ENCODE data around the gene CSF3R.

The CSF3R gene

GRCh38 chr1:36457691-36458090 is 25.0 kb downstream of the CSF3R start:
- no peak for DNase-seq (ENCODE audit: low read depth)

DNA sequence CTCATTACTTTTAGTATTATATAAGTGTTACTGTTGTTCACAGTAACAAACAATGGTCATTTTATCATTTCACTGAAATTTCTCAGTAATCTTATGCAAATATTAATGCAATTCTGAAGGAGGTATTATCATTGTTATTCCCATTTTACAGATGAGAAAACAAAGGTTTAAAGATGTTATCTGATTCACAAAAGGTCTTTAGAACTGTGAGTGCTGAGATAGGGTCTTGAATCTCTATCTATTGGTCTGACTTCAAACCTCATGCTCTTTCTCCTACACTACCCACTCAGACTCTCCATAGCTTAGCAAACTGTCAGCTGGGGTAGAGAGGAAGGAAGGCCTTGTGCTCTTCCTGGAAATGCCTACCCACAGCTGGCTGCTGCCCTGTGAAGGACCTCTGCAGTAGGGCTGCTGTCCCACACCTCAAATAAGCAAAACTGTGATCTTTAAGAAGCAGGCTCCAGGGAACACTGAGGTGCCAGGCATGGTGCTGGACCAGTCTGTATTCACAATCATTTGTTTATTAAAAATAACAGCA is 26.3 kb downstream of the CSF3R start:
- DNase-seq (ENCODE audit: low read depth) = no peak

- DNase-seq (ENCODE audit: low read depth) = no peak
Observed at GRCh38 chr1:36455386-36455785, 27.3 kb downstream of the CSF3R start.

DNA sequence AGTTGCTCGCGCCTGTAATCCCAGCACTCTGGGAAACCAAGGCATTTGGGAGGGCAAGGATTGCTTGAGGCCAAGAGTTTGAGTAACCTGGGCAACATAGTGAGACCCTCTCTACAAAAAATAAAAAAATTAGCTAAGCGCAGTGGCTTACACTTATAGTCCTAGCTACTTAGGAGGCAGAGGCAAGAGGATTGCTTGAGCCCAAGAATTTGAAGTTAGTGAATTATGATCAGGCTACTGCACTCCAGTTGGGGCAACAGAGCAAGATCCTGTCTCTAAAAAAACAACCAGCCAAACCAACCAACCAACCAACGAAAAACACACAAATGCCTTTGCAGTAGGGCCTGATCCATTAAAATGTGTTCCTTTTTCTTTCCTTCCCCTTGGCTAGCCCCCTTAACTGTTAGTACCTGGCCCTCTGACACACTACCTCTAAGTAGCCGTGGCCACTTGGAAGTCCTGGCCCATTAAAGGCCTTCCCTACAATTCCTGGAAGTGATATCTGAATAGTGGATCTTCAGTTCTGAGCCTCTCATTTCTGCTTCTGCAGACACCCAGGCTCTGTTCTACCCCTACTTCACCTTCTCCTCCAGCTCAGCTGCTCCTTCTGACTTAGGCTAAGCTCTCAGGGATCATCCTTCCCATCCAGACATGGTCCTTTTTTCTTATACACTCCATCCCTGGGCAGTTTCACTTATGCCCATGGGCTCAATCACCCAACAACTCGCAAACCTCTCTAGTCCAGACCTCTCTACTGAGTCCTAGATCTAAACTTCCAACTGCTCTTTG is 28.9 kb downstream of the CSF3R start:
- no peak for DNase-seq (ENCODE audit: low read depth)

GRCh38 chr1:36453051-36453450 is 29.7 kb downstream of the CSF3R start:
- DNase-seq (ENCODE audit: low read depth) = no peak

DNA sequence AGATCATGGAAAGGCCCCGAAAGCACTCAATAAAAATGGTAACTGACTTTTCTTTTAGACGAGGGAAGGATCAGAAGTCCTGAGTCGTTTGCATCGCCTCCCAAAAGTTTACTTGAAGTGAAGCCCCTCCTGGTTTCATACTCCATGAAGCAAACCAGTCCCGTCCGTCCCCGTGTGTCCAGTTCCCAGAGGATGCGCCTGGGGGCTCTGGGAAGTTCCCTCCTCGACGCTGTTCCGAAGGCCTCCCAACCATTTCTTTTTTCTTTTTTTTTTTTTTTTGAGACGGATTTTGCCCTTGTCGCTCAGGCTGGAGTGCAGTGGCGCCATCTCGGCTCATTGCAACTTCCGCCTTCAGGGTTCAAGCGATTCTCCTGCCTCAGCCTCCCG is 31.8 kb downstream of the CSF3R start:
- DNase-seq (ENCODE audit: low read depth) = no peak

DNA sequence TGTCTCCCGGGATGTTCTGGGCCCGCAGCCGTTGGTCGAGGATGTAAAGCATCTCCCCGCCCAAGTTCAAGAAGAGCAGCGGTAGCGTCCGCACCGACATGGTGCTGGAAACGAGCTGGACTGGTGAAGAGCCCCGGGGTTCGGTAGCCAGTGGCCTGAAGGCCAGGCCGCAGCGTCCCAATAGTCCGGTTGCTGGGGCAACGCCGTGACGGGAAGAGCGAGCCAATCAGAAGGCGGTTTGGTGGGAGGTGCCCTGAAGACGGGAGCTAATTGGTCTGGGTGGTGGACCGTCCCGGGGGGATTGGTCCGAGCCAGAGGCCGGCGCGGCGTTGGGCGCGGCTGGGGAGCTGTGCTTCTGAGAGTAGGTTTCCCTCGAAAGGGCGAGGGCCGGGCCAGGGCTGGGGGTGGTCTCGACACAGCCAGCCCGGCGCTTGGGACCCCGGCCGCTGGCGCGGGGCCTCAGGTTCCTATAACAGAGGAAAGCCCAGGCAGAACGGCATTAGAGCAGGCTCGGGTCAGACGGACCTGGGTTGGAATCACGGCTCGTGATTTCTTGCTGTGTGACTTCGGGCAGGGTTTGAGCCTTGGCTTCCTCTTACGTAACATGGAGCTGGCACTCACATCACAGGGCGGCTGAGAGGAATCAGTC is 32.3 kb downstream of the CSF3R start, which contains the start of gene OSCP1:
Gene OSCP1 (minus strand): TSS at position 182 of the 649 bp plus-strand sequence. CDS start 82 bp downstream, at position 100.
- peak; percentile 96 for DNase-seq (ENCODE audit: low read depth)

DNA sequence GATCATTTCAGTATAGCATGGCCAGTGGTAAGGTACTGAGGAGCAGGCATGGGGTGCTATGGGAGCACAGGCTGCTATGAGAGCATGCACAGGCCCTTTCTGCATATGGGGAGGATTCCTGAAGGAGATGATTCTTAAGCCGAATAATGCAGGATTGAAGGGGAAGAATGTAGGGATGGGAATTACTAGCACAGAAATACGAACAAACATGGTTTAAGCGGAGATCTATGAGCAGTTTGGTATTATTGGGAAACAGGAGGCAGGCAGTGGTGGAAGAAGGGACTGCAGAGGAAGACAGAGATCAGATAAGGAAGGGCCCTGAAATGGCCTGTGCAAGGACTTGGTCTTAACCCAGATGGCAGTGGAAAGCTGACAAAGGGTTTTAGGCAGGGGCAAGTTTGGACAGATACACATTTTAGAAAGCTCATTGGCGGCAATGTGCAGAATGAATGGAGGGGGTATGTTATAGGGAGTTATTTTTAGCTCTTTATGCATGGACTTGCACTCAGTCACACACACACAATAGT is 34.1 kb downstream of the CSF3R start:
- DNase-seq (ENCODE audit: low read depth) = no peak

DNA sequence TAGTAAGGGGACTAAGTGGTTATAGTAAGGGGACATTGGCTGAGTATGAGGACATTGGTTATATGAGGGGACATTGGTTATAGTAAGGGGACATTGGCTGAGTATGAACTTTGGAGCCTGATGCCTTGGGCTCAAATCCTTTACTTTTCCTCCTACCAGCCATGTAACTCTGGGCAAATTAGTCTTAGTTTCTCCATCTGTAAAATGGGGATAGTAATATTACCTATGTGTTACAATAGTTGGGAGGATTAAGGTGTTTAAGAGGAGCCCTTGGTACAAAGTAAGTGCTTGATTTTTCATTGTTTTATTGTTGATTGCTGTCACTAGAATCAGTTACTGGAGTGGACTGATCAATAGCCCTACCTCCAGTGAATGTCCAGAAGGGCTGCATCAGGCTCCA is 35.3 kb downstream of the CSF3R start:
- no peak for DNase-seq (ENCODE audit: low read depth)

DNA sequence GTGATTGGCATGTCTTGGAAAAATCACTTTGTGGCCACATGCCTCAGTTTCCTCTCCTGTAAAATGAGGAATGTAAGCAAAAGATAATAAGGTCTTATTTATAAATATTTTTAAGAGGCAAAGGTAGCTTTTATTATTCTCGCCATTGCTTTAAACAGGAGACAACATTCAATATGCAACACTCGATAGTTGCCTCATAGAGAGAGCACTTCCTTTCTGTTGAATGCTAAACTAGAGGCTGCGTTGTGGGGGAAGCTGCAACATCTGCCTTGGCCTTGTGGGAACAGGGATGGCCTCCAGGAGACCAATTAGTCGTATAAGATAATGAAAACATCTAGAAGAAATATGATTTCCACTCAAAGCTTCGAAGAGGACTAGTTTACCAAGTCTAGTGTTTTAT is 36.0 kb downstream of the CSF3R start:
- DNase-seq (ENCODE audit: low read depth) = no peak

DNA sequence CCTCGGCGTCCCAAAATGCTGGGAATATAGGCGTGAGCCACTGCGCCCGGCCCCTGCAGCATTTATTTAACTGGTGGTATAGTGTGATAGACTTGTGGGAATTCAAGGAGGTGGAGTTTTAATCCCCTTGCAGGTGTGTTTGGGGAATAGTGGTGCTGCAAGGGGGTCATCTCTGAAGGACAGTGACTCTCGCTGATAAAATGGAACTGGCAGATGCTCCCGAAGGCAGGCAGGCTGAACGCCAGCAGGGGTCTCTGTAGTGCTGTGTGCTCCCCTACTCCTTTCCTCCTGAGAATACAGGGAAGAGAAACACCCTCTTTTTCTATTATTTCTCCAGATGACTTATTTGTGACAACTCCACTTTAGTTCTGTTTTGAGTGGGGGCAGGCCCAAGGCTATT is 36.4 kb downstream of the CSF3R start:
- no peak for DNase-seq (ENCODE audit: low read depth)

GRCh38 chr1:36443297-36443696 is 39.4 kb downstream of the CSF3R start:
- no peak for DNase-seq (ENCODE audit: low read depth)

DNA sequence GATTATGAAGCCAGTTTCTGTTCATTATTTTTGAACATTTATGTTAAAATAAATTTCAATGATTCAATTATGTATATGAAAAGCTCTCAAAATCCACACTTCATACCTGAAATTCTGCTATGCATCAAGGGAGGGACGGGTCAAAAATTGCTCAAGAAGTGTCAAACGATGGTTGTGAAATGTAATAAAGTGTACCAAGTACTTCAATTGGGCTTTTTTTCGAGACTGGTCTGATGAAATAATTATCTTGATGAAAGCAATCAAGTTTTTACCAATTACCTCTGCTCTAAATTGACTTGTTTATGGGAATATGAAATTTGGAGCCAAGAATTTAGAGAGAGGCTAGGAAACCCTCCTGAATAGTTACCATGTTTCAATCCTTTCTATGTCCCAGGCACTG is 40.4 kb downstream of the CSF3R start:
- DNase-seq (ENCODE audit: low read depth) = no peak

GRCh38 chr1:36440646-36441045 is 42.1 kb downstream of the CSF3R start:
- DNase-seq (ENCODE audit: low read depth) = no peak

DNA sequence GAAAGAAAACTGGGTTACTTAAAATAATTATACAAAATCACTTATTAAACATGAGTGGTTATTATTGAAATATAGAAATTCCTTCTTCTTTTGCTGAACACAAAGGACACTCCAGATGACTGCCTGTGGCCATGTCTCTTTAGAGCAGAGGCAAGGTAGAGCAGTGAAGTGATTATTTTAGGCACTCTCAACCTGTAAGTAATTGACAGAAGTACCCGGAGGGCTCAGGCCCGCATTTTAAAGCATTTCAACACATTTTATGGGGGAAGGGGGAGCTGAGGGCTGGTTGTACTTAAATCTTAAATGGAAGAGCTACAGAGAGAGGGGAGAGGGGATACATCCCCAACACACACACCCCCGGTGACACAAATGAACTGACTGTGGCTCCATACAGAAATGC is 42.7 kb downstream of the CSF3R start:
- no peak for DNase-seq (ENCODE audit: low read depth)

DNA sequence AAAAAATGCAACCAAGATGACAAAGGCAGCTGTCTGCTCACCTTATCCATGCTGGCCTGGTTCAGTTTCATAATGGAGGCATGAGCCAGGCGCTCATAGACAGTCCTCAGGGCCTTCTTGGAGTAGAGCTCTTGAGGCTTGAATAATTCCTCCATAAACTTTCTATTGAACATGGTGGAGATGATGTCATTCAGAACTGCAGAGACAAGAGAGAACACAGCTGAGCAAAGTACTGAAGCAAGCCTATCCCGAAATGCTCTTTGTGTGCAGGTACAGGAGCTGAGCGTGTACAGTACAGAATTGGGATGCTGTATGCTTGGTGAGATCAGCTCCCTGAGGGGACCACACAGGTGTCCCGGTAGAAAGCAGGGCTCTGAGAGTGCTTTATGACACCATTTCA is 44.0 kb downstream of the CSF3R start:
- DNase-seq (ENCODE audit: low read depth) = no peak

DNA sequence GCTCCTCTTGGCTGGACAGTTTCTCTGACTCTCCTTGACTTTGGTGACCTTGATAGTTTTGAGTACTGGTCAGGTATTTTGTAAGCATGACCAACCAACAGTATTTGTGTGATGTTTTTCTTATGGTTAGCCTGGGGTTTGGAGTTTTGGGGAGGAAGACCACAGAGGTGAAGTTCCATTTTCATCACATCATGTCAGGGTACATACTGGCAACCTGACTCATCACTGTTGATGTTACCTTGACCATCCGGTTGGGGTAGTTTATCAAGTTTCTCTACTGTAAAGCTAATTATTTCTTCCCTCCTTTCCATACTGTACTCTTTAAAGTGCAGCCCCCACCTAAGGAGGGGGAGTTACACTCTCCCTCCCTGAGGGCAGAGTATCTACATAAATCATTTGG is 45.9 kb downstream of the CSF3R start:
- DNase-seq (ENCODE audit: low read depth) = peak; percentile 28

DNA sequence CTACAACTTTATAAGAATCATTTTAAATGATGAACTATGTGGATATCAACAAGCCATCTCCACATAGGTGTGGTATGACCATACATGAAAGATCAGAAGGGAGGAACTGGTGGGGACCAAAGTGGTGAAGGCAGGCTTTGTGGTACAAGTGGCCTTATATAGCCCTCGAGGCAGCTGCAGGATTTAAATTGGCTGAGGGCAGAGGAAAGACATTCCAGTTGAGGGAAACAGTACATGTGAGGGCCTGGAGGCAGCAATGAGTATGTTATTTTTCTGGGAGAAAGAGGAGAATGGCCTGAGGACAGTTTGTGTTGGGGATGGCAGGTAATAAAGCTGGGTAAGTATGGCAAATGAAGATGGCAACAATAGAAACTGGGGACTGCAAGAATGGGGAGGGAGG is 49.6 kb downstream of the CSF3R start:
- DNase-seq (ENCODE audit: low read depth) = no peak

DNA sequence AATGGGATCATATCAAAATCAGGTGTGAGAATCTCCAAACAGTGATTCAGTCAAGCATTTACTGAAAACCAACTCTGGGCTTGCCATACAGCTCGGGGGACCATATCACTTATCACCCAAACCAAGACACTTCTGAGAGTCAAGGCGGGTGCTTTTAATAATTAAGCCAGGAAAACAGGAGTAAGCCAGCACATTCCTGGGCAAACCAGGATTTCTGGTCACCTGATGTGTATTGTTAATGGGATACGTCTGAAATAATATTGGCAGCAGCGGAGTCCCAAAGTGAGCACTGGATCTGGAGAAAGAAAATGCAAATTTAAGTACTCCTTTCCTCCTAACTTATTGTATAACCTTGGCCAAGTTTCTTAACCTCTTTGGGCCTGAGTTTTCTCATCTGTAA is 50.1 kb downstream of the CSF3R start:
- DNase-seq (ENCODE audit: low read depth) = no peak

GRCh38 chr1:36425791-36426190 is 56.9 kb downstream of the CSF3R start:
- DNase-seq (ENCODE audit: low read depth) = no peak

DNA sequence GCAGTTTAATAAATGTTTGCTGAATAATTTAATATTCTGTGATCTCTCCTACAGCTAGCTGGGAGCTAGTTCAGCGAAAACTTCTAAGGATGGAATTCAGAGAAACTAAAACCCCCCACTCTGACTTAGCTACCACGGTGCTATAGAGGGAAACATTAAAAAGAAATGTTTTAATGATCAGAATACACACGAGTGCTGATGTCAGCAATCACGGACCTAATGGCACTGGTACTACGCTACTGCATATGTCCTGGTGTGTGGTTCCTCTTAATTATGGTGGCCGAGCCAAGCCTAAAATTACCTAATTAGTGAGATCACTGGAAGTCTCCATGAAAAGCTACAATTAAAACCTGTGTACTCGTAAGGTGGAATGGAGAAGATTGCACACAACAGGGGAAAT is 61.1 kb downstream of the CSF3R start:
- no peak for DNase-seq (ENCODE audit: low read depth)

- peak; percentile 85 for DNase-seq (ENCODE audit: low read depth)
Observed at GRCh38 chr1:36420836-36421317, 61.8 kb downstream of the CSF3R start.

GRCh38 chr1:36420409-36420808 is 62.3 kb downstream of the CSF3R start:
- DNase-seq (ENCODE audit: low read depth) = peak; percentile 16
